ENCODE data around the gene DTYMK. TPM values are rescaled to one million over a fixed set of nuclear protein-coding genes. Genes with fewer than 3 reads are reported as not detected.

The DTYMK gene
- polyA plus RNA-seq, 2 donors: 13.7 to 25.2 TPM

GRCh38 chr2:241675885-241676284 is 10.7 kb downstream of the DTYMK start:
- Histone ChIP-seq H3K27ac (ENCODE audit: low read depth in 2 of 2, low read length in 1 of 2) (no peak overlapping the region), H3K4me3 (ENCODE audit: low read depth in 1 of 2, low read length in 2 of 2) (no peak overlapping the region), H3K9me3 (ENCODE audit: control insufficient read depth in 2 of 2, insufficient read depth in 1 of 2, low read depth in 1 of 2, low read length in 1 of 2) (no peaks in the 10 kb centered on the region), H3K4me1 (ENCODE audit: control insufficient read depth in 2 of 2, insufficient read depth in 2 of 2, low read length in 1 of 2) (peaks cover 0 to 2% of the 10 kb centered on the region in 2 donors), H3K27me3 (ENCODE audit: control insufficient read depth in 1 of 2, insufficient read depth in 2 of 2, low read length in 2 of 2) (no peaks in the 10 kb centered on the region), H3K36me3 (ENCODE audit: control insufficient read depth in 2 of 2, insufficient read depth in 2 of 2, low read length in 1 of 2) (peaks cover 0 to 51% of the 10 kb centered on the region in 2 donors)
- 90 to 92% methylated on average over 13 to 17 of the region's 17 CpGs for WGBS, 2 donors

GRCh38 chr2:241673797-241674725 is 12.6 kb downstream of the DTYMK start:
- no peaks in the 10 kb centered on the region for H3K9me3 ChIP-seq (ENCODE audit: control insufficient read depth in 2 of 2, insufficient read depth in 1 of 2, low read depth in 1 of 2, low read length in 1 of 2)
- H3K27ac ChIP-seq (ENCODE audit: low read depth in 2 of 2, low read length in 1 of 2): no peak overlapping the region
- 81 to 87% methylated on average over 21 of the region's 21 CpGs for WGBS, 2 donors
- peaks cover 0 to 61% of the 10 kb centered on the region in 2 donors for H3K36me3 ChIP-seq (ENCODE audit: control insufficient read depth in 2 of 2, insufficient read depth in 2 of 2, low read length in 1 of 2)
- H3K4me1 ChIP-seq (ENCODE audit: control insufficient read depth in 2 of 2, insufficient read depth in 2 of 2, low read length in 1 of 2): peaks cover 0 to 2% of the 10 kb centered on the region in 2 donors
- no peak overlapping the region for H3K4me3 ChIP-seq (ENCODE audit: low read depth in 1 of 2, low read length in 2 of 2)
- no peaks in the 10 kb centered on the region for H3K27me3 ChIP-seq (ENCODE audit: control insufficient read depth in 1 of 2, insufficient read depth in 2 of 2, low read length in 2 of 2)

GRCh38 chr2:241673189-241673663 is 13.4 kb downstream of the DTYMK start:
- Histone ChIP-seq H3K4me3 (ENCODE audit: low read depth in 1 of 2, low read length in 2 of 2) (no peak overlapping the region), H3K4me1 (ENCODE audit: control insufficient read depth in 2 of 2, insufficient read depth in 2 of 2, low read length in 1 of 2) (peaks cover 0 to 2% of the 10 kb centered on the region in 2 donors), H3K27me3 (ENCODE audit: control insufficient read depth in 1 of 2, insufficient read depth in 2 of 2, low read length in 2 of 2) (no peaks in the 10 kb centered on the region), H3K27ac (ENCODE audit: low read depth in 2 of 2, low read length in 1 of 2) (no peak overlapping the region), H3K9me3 (ENCODE audit: control insufficient read depth in 2 of 2, insufficient read depth in 1 of 2, low read depth in 1 of 2, low read length in 1 of 2) (no peaks in the 10 kb centered on the region), H3K36me3 (ENCODE audit: control insufficient read depth in 2 of 2, insufficient read depth in 2 of 2, low read length in 1 of 2) (peaks cover 0 to 64% of the 10 kb centered on the region in 2 donors)
- 85 to 88% methylated on average over 18 of the region's 18 CpGs for WGBS, 2 donors

- Histone ChIP-seq H3K27me3 (ENCODE audit: control insufficient read depth in 1 of 2, insufficient read depth in 2 of 2, low read length in 2 of 2) (no peaks in the 10 kb centered on the region), H3K36me3 (ENCODE audit: control insufficient read depth in 2 of 2, insufficient read depth in 2 of 2, low read length in 1 of 2) (peaks cover 0 to 67% of the 10 kb centered on the region in 2 donors), H3K4me3 (ENCODE audit: low read depth in 1 of 2, low read length in 2 of 2) (no peak overlapping the region), H3K9me3 (ENCODE audit: control insufficient read depth in 2 of 2, insufficient read depth in 1 of 2, low read depth in 1 of 2, low read length in 1 of 2) (no peaks in the 10 kb centered on the region), H3K27ac (ENCODE audit: low read depth in 2 of 2, low read length in 1 of 2) (no peak overlapping the region), H3K4me1 (ENCODE audit: control insufficient read depth in 2 of 2, insufficient read depth in 2 of 2, low read length in 1 of 2) (peaks cover 0 to 2% of the 10 kb centered on the region in 2 donors)
- WGBS, 2 donors: 79 to 90% methylated on average over 41 to 42 of the region's 42 CpGs
Observed at GRCh38 chr2:241672243-241673188, 14.1 kb downstream of the DTYMK start.

- no peak overlapping the region for H3K27ac ChIP-seq (ENCODE audit: low read depth in 2 of 2, low read length in 1 of 2)
- peaks cover 0 to 2% of the 10 kb centered on the region in 2 donors for H3K4me1 ChIP-seq (ENCODE audit: control insufficient read depth in 2 of 2, insufficient read depth in 2 of 2, low read length in 1 of 2)
- WGBS, 2 donors: 92 to 94% methylated on average over 28 to 31 of the region's 31 CpGs
- H3K36me3 ChIP-seq (ENCODE audit: control insufficient read depth in 2 of 2, insufficient read depth in 2 of 2, low read length in 1 of 2): peaks cover 0 to 67% of the 10 kb centered on the region in 2 donors
- no peaks in the 10 kb centered on the region for H3K27me3 ChIP-seq (ENCODE audit: control insufficient read depth in 1 of 2, insufficient read depth in 2 of 2, low read length in 2 of 2)
- no peaks in the 10 kb centered on the region for H3K9me3 ChIP-seq (ENCODE audit: control insufficient read depth in 2 of 2, insufficient read depth in 1 of 2, low read depth in 1 of 2, low read length in 1 of 2)
- H3K4me3 ChIP-seq (ENCODE audit: low read depth in 1 of 2, low read length in 2 of 2): no peak overlapping the region
Observed at GRCh38 chr2:241671457-241672240, 15.0 kb downstream of the DTYMK start.

- 88 to 89% methylated on average over 31 of the region's 31 CpGs for WGBS, 2 donors
- peaks cover 0 to 68% of the 10 kb centered on the region in 2 donors for H3K36me3 ChIP-seq (ENCODE audit: control insufficient read depth in 2 of 2, insufficient read depth in 2 of 2, low read length in 1 of 2)
Observed at GRCh38 chr2:241670333-241671110, 16.1 kb downstream of the DTYMK start.

GRCh38 chr2:241668839-241669238 is 17.8 kb downstream of the DTYMK start:
- no peaks in the 10 kb centered on the region for H3K27me3 ChIP-seq (ENCODE audit: control insufficient read depth in 1 of 2, insufficient read depth in 2 of 2, low read length in 2 of 2)
- WGBS, 2 donors: 86 to 89% methylated on average over 12 of the region's 12 CpGs
- no peaks in the 10 kb centered on the region for H3K9me3 ChIP-seq (ENCODE audit: control insufficient read depth in 2 of 2, insufficient read depth in 1 of 2, low read depth in 1 of 2, low read length in 1 of 2)
- no peak overlapping the region for H3K4me3 ChIP-seq (ENCODE audit: low read depth in 1 of 2, low read length in 2 of 2)
- peaks cover 0 to 2% of the 10 kb centered on the region in 2 donors for H3K4me1 ChIP-seq (ENCODE audit: control insufficient read depth in 2 of 2, insufficient read depth in 2 of 2, low read length in 1 of 2)
- no peak overlapping the region for H3K27ac ChIP-seq (ENCODE audit: low read depth in 2 of 2, low read length in 1 of 2)
- peaks cover 0 to 68% of the 10 kb centered on the region in 2 donors for H3K36me3 ChIP-seq (ENCODE audit: control insufficient read depth in 2 of 2, insufficient read depth in 2 of 2, low read length in 1 of 2)

More at GRCh38 chr2:241670333-241671110, 16.1 kb downstream of the DTYMK start:
- H3K27me3 ChIP-seq (ENCODE audit: control insufficient read depth in 1 of 2, insufficient read depth in 2 of 2, low read length in 2 of 2): no peaks in the 10 kb centered on the region
- H3K4me1 ChIP-seq (ENCODE audit: control insufficient read depth in 2 of 2, insufficient read depth in 2 of 2, low read length in 1 of 2): peaks cover 0 to 2% of the 10 kb centered on the region in 2 donors
- H3K9me3 ChIP-seq (ENCODE audit: control insufficient read depth in 2 of 2, insufficient read depth in 1 of 2, low read depth in 1 of 2, low read length in 1 of 2): no peaks in the 10 kb centered on the region
- H3K4me3 ChIP-seq (ENCODE audit: low read depth in 1 of 2, low read length in 2 of 2): no peak overlapping the region
- no peak overlapping the region for H3K27ac ChIP-seq (ENCODE audit: low read depth in 2 of 2, low read length in 1 of 2)

- no peak overlapping the region for H3K4me3 ChIP-seq (ENCODE audit: low read depth in 1 of 2, low read length in 2 of 2)
- H3K27ac ChIP-seq (ENCODE audit: low read depth in 2 of 2, low read length in 1 of 2): no peak overlapping the region
- no peaks in the 10 kb centered on the region for H3K27me3 ChIP-seq (ENCODE audit: control insufficient read depth in 1 of 2, insufficient read depth in 2 of 2, low read length in 2 of 2)
- 96% methylated on average over 21 of the region's 21 CpGs for WGBS, 2 donors
- peaks cover 0 to 67% of the 10 kb centered on the region in 2 donors for H3K36me3 ChIP-seq (ENCODE audit: control insufficient read depth in 2 of 2, insufficient read depth in 2 of 2, low read length in 1 of 2)
- H3K9me3 ChIP-seq (ENCODE audit: control insufficient read depth in 2 of 2, insufficient read depth in 1 of 2, low read depth in 1 of 2, low read length in 1 of 2): no peaks in the 10 kb centered on the region
- peaks cover 0 to 2% of the 10 kb centered on the region in 2 donors for H3K4me1 ChIP-seq (ENCODE audit: control insufficient read depth in 2 of 2, insufficient read depth in 2 of 2, low read length in 1 of 2)
Observed at GRCh38 chr2:241668354-241668753, 18.3 kb downstream of the DTYMK start.

All from esophagus (tissue), 2 donors.